HS-27A (cell line): ENCODE measurements around the gene DPH6.
"Not testable (repeated sequence)": the region's sequence is repeated elsewhere in the genome, so short reads cannot be mapped to it uniquely, and the experiment has no call there.

ENCODE experiments used
- DNase-seq: peaks from one replicate; pipeline ENCODE4 v3.0.0-alpha.2; 2012; ENCODE audit warnings: low read depth, missing footprints

The DPH6 gene

GRCh38 chr15:35437157-35437556, 108.8 kb downstream of the DPH6 start:
- no peak for DNase-seq

GRCh38 chr15:35436422-35436821, 109.5 kb downstream of the DPH6 start:
- no peak for DNase-seq

- DNase-seq = no peak
These were observed 114.7 kb downstream of the DPH6 start for GRCh38 chr15:35431281-35431680.

GRCh38 chr15:35430301-35430700, 115.7 kb downstream of the DPH6 start:
- no peak for DNase-seq

- DNase-seq = no peak
These were observed 118.5 kb downstream of the DPH6 start for GRCh38 chr15:35427496-35427895.

- DNase-seq = peak; percentile 75
These were observed 118.9 kb downstream of the DPH6 start for GRCh38 chr15:35427091-35427490.

- DNase-seq = no peak
These were observed 135.2 kb downstream of the DPH6 start for GRCh38 chr15:35410775-35411174.

- no peak for DNase-seq
These were observed 146.1 kb downstream of the DPH6 start for GRCh38 chr15:35399901-35400300.

- DNase-seq = no peak
These were observed 148.9 kb downstream of the DPH6 start for GRCh38 chr15:35397027-35397426.

- no peak for DNase-seq
These were observed 151.5 kb downstream of the DPH6 start for GRCh38 chr15:35394416-35394815.

GRCh38 chr15:35393398-35393797, 152.6 kb downstream of the DPH6 start:
- DNase-seq = no peak

- not testable (repeated sequence) for DNase-seq
These were observed 154.5 kb downstream of the DPH6 start for GRCh38 chr15:35391408-35391984.

- no peak for DNase-seq
These were observed 162.5 kb downstream of the DPH6 start for GRCh38 chr15:35383506-35383905.

- no peak for DNase-seq
These were observed 164.6 kb downstream of the DPH6 start for GRCh38 chr15:35381328-35381727.

GRCh38 chr15:35379972-35380371, 166.0 kb downstream of the DPH6 start:
- DNase-seq = no peak

- not testable (repeated sequence) for DNase-seq
These were observed 167.5 kb downstream of the DPH6 start for GRCh38 chr15:35378454-35378853.

- DNase-seq = no peak
These were observed 169.3 kb downstream of the DPH6 start for GRCh38 chr15:35376707-35377106.

GRCh38 chr15:35374661-35375060, 171.3 kb downstream of the DPH6 start:
- no peak for DNase-seq

- peak; percentile 20 for DNase-seq
These were observed 183.7 kb downstream of the DPH6 start for GRCh38 chr15:35362195-35362829.

- no peak for DNase-seq
These were observed 187.1 kb downstream of the DPH6 start for GRCh38 chr15:35358824-35359223.

GRCh38 chr15:35351059-35351458, 194.9 kb downstream of the DPH6 start:
- DNase-seq = no peak

- peak; percentile 4 for DNase-seq
These were observed 196.0 kb downstream of the DPH6 start for GRCh38 chr15:35349916-35350315.

GRCh38 chr15:35330916-35331315, 215.0 kb downstream of the DPH6 start:
- DNase-seq = no peak

- no peak for DNase-seq
These were observed 215.8 kb downstream of the DPH6 start for GRCh38 chr15:35330048-35330695.
